GM21515 (cell line): ENCODE results near the gene ANKRD6.

ENCODE experiments used
- ATAC-seq: cut with Tn5 transposase; IDR thresholded peaks from one replicate; pipeline ENCODE4 v1.9.1; 2021; ENCODE audit not compliant: unreplicated experiment

Gene ANKRD6

GRCh38 chr6:89682991-89683390 is 250.0 kb downstream of the ANKRD6 start:
- no peak for ATAC-seq
